Left renal pelvis (tissue), 4 donors: ENCODE data around the gene CD3D. TPM values are rescaled to one million over a fixed set of nuclear protein-coding genes. Genes with fewer than 3 reads are reported as not detected.

Source experiments
- DNase-seq, 4 donors: peaks; one replicate each; pipeline ENCODE4 v3.0.0-alpha.2; 2013; ENCODE audit warnings: low read depth in 4 of 4, low spot score in 3 of 4
- polyA plus RNA-seq, 4 donors: library from polyadenylated mRNA; unstranded; fragments of 120-200 nt; gene quantifications; one replicate each; pipeline ENCODE4 v1.2.1, GENCODE V29; 2013; ENCODE audit not compliant: insufficient read length in 4 of 4

CD3D gene
- under 1 TPM in 3 of 4 donors, not detected in 1; 0.47 to 0.98 (median 0.66) TPM for polyA plus RNA-seq

DNA sequence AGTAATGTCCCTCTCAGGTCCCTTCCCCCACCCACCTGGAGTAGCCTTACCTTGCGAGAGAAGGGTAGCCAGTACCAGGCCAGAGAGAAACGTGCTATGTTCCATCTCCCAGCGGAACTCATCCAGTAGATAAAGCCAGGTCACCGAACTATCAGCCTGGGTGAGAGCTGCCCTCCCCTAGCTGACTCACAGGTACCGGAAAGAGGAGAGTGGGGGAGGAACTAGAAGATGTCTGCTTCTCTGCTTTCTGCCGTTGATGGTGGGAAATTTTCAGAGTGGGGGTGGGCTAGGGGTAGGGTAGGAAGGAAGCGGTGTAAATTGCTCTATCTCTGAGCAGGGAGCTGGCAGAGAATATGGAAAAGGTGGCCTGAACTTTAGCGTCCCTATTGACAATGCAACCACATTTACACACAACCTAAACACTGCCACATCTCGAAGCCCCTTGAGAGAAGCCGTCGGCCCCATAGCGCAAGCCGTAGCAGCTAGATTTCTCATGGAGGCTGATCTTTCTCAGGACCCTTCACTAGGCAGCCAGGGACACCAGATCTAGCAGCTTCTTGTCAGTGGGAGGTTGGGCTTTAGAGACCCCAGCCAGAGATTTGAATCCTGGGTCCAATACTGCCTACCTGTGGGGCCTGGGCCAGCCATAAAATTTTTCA lies at the start of gene CD3D:
TSS of gene CD3D (minus strand) at position 203 of the 659 bp plus-strand sequence. CDS start at position 105, 98 bp downstream.
- no peak for DNase-seq

DNA sequence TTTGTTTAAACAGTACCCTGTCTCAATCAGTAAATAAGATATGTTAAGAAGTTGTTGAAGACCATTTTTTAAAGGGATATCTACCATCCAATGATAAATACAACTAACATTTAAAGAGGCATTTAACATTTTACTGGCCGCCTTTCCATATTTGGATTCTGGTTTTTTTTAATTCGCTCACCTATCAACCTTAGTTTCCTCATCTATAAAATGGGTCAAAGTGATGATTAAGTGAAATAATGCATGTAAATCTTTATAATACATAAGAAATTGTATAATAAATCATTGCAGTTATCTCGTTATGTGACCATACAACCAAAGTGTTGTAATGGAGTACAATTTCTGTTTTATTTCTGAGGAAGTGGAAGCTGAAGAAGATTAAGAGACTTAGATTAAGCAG lies 41.2 kb upstream of the CD3D start:
- DNase-seq: no peak

DNA sequence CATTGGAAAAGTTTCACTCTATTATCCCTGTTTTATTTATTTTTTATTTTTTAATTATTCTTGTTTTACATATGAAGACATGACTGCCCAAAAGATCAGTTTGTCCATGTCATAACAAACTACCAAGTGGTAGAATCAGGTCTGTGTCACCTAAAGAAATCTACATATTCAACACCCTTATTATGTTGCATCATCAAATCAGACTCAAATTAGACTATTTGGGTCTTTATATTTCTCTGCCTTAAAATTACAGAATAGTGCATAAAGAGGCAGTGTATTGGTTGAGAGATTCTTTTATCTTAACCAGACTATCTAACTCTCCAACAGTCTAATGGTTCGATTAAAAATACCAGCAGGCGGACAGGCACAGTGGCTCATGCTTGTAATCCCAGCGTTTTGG lies 40.4 kb upstream of the CD3D start:
- DNase-seq: no peak

DNA sequence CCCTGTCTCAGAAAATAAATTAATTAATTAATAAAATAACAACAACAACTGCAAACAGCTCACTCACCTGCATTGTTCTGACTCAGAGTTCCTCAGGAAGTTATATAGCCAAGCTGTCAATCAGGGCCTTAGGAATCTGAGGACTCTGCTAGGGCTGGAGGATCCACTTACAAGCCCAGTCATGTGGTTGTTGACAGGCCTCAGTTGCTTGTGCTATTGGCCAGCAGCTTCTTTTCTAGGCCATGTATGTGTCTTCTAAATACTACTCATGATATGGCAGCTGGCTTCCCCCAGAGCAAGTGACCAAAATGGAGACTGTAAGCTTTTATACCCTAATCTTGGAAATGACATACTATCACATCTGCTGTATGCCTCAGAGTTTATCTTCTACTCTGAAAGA lies 38.1 kb upstream of the CD3D start:
- no peak for DNase-seq

DNA sequence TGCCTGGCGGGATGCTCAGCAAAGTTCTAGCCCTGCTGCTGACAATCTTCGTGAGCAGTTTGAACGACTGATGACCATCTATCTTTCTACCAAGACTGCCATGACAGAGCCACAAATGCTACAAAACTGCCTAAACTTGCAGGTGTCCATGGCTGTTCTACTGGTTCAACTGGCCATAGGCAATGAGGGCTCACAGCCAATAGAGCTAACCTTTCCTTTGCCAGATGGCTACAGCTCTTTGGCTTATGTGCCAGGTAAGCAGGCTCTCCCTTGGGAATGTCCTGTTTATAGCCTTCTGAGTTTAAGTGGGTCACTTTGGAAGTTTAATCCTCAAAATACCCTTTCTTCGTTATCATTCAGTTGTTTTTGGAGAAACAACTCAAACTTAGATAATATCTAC lies 37.0 kb upstream of the CD3D start:
- no peak for DNase-seq

DNA sequence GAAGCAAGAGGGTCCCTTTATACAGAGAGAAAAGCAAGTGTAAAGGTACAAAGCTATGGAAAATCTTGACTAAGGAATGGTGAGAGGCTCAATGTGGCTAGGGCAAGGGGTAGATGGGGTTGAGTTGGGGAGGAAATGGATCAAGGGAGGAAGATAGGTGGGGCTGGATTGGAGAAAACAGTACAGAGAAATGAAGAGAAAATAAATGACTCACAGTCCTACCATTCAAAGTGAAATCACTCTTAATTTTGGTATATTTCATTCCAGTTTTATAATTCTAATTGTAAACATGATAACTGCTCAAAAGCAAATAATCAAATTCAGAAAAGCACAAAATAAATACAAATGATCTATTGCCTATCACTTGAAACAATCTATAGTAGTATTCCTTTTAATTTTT lies 33.5 kb upstream of the CD3D start:
- DNase-seq: no peak

DNA sequence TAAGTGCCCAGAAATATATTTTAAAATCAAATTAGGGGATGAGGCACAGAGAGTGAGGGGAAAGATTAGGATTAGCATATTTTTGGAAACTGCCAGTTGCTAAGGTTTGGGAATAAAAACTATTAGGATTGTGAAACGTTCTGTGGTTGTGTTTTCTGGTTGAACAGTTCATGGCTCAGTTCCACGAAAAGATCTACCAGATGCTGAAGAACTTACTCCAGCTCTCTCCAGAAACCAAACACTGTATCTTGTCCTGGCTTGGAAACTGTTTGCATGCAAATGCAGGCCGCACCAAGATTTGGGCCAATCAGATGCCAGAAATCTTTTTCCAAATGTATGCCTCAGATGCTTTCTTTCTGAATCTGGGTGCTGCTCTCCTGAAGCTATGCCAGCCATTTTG lies 32.2 kb upstream of the CD3D start:
- DNase-seq: no peak

DNA sequence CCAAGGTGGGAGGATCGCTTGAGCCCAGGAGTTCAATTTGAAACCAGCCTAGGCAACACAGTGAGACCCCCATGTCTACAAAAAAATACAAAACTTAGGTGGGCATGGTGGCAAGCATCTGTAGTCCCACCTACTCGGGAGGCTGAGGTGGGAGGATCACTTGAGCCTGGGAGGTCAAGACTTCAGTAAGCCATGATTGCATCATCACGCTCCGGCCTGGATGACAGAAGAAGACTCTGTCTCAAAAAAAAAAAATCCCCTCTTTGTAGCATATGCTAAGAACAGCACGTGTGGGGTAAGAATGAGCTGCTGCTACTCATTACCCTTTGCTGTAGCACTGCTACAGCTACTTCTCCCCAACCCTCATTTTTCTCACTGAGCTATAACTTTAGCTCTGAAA lies 31.4 kb upstream of the CD3D start:
- no peak for DNase-seq

DNA sequence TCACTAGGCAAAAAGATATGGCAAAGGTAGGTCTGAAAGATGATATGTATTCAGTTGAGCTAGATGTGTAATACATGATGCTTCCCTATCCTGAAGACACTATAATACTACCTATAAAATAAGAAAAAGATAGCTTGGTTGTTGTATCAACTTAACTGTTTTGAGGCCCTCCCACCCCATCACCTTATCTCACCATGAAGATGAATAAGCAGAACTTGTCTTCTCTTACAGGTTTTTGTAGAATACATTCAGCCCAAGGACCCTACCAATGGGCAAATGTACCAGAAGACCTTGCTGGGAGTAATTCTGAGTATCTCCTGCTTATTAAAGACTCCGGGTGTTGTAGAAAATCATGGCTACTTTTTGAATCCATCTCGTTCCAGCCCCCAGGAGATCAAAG lies 30.8 kb upstream of the CD3D start:
- DNase-seq: no peak

DNA sequence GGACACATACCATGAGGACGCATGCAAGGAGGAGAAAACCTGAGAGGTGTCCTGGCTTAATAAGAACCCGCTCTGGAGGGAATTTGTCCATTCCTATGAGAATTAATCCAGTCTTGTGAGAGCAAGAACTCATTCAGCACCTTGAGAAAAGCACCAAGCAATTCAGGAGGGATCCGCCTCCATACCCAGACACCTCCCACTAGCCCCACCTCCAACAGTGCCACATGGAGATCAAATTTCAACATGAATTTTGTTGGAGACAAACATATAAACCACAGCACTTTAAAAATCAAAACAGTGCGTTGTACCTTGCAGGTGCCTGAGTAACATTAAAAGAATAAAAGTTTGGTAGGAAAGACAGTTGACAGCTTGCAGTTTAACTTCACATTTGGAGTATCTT lies 28.3 kb upstream of the CD3D start:
- no peak for DNase-seq

DNA sequence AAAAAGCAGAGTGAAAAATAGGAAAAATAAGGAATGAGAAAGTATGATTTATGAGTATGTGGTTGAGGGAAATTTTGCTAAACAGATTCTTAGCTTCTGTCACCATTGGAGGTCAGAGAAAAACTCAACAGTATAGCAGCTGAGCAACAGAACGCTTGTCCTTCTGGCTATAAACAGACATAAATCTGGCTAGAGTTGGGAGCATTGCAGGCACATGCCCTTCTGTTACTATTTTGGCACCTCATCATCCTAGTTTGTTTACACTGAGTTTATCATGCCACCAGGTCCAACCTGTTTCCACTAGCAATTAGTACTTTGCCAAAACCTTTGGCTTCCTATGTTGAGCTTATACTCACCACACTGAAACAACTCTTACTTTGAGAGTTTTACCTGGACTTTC lies 23.8 kb upstream of the CD3D start:
- no peak for DNase-seq

DNA sequence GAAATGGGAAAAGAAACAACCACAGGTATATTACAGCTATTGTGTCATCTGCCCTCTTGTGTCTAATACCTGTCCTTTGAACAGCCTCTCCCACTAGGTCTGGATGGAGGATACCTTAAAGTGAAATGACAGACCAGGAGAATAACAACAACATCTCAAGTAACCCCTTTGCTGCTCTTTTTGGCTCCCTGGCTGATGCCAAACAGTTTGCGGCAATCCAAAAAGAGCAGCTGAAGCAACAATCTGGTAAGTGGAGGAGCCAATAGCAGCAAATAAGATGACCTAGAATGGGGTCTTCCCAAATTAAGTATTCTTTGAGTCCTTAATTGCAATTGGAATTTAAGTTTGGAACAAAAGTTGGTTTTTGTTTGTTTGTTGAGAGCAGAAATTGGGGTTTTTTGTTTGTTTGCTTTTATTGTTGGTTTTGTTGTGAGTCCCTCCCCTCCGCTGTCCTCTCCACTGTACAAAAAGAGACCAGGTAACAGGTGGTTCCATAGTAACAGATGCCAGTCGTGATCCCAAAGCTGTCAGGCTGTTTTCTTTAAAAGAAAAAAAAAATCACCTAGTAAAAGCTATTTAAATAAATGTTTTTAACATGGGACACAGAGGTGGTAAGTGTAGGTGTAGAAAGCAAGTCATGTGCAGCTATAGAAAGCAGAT lies 22.6 kb upstream of the CD3D start:
- no peak for DNase-seq

DNA sequence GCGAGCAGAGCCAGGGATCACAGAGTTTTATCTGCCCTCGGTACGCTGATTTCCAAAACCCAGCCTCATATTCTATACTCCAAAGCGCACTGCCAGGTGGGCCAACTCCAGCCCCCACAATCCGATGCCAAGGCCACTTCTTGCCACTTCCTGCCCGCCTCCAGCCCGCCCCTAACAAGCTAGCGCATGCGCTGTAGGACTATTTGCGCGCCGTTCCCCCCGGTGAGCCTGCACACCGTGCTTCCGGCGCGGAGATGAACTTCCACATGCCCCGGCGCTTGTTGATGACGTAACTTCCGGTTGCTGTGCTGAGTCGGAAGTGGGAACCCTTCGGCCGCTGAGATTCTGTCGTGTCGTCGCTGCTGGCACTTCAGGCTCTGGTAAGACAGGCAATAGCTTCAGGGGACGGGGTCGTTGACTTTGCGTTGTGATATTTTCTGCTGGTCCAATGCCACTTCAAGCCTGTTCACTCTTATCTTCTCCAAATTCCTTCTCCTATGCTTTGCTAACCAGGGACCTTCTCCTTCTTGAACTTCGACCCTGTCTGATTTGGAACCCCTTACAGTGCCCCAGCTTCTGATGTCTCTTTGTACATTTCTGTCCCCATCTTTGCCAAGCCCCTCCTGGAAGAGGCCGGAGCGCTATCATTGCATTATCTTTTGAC lies 16.9 kb upstream of the CD3D start, which contains the start of gene UBE4A:
TSS of gene UBE4A (plus strand) at position 306 of the 664 bp plus-strand sequence. CDS start 5,481 bp downstream, outside the sequence.
- peak; percentile 77 to 90 (median 87) for DNase-seq

DNA sequence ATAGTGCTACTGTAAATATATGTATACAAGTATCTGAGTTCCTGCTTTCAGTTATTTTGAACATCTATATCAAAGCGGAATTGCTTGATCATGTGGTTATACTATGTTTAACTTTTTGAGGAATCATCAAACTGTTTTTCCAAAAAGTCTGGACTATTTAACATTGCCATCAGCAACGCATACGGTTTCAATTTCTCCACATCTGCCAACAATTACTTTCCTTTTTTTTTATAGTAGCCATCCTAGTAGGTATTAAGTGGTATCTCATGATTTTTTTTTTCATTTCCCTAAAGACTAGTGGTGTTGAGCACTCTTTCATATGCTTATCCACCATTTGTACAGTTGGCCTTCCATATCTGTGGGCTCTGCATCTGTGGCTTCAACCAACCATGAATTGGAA lies 15.6 kb upstream of the CD3D start:
- DNase-seq: no peak

DNA sequence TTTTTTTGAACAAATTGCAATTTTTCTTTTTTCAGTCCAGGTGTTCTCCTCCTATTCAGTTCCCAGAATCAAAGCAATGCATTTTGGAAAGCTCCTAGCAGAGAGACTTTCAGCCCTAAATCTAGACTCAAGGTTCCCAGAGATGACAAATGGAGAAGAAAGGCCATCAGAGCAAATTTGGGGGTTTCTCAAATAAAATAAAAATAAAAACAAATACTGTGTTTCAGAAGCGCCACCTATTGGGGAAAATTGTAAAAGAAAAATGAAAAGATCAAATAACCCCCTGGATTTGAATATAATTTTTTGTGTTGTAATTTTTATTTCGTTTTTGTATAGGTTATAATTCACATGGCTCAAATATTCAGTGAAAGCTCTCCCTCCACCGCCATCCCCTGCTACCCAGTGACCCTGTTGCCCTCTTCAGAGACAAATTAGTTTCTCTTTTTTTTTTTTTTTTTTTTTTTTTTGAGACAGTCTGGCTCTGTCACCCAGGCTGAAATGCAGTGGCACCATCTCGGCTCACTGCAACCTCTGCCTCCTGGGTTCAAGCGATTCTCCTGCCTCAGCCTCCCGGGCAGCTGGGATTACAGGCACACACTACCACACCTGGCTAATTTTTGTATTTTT lies 10.7 kb upstream of the CD3D start:
- DNase-seq: peak in 1 of 4 donors; percentile 5

DNA sequence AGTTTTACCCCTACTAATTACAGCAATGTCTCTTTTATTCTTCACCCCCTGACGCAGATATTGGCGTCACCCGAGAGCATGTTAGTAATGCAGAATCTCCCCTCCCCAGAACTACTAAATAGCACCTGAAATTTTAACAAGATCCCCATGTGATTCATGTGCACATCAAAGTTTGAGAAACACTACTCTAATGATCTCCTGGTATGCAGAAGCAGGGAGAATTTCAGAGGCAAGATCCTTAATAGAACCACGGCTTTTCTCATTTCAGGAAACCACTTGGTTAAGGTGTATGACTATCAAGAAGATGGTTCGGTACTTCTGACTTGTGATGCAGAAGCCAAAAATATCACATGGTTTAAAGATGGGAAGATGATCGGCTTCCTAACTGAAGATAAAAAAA lies 7.0 kb upstream of the CD3D start:
- DNase-seq: no peak

DNA sequence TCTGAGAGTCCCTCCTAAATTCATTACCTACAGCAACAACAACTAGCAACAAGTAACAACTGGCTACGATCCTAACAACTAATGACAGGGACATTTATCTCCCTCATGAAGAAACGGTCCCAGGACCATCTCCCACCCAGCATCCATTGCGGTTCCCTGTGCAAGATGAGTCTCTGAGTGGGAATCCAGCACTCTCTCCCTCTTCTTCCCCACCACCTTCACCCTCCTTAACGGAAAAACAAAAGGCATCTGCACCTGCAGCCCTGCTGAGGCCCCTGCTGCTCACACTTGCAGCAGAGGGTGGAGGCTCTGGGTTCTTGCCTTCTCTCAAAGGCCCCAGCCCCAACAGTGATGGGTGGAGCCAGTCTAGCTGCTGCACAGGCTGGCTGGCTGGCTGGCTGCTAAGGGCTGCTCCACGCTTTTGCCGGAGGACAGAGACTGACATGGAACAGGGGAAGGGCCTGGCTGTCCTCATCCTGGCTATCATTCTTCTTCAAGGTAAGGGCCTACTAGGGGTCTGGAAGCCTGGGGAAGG lies 1.5 kb upstream of the CD3D start, which contains the start of gene CD3G:
TSS of gene CD3G (plus strand) at position 364 of the 535 bp plus-strand sequence. CDS start at position 444, 80 bp downstream.
- DNase-seq: no peak

DNA sequence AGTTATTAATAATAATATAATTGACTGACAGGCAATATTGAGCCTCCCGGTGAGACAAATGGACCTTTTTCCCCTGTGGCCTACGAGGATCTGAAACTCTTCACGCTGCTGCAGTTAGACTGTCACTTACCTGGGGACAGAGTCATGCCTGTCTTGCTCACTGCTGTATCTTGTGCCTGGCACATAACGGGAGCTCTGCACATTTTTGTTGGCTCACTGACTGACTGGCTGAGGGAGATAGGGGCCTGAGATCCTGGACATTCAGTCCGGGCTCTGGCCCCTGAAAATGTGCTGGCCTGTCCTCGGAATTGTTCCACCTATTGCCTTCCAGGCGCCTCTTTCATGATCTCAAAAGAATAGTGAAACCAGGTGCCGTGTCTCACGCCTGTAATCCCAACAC lies 743 bp upstream of the CD3D start:
- DNase-seq: no peak

DNA sequence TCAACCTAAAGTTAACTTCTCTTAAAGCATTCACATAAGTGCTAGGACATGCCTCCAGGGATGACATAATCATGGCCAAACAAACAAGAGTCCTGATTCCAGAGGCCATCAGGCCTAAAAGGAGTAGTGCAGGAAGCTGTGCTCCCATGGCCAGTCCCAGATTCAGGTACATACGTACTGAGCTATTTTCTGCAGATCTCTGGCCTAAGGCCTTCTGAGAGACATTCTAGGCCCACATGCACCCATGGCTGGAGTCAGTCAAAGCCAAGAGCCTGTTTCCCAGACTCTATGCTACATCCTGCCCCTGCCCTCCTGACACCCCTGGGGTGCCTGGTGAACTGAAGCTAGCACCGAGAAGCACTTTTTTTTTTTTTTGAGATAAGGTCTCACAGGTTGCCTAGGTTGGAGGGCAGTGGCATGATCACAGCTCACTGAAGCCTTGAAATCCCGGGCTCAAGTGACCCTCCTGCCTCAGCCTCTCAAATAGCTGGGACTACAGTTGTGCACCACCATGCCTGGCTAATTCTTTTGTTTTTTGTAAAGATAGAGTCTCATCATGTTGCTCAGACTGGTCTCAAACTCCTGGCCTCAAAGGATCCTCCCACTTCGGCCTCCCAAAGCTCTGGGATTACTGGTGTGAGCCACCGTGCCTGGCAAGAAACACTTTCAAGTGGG lies 553 bp downstream of the CD3D start:
- no peak for DNase-seq

DNA sequence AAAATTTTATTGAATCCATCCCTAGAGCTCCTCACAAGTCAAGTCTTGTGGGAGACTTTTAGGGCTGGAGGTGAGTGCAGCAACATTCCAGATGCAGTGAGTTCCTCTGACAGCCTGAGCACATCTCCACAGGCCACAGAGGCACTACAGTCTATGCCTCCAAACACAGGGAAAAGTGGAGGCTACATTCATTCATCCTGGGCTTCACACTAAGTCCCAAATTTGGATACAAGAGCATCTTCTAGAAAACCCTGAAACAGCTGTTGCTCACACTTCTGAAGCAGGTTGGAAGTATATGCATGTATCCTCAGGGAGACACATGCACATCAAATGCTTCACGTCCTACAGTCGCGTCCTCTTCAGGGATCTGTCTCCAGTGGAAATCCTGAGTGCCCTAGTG lies 1.2 kb downstream of the CD3D start:
- DNase-seq: no peak
